GM10248 (cell line): ENCODE measurements around the gene GCSAM.

Experiments used
- CTCF ChIA-PET: fragments of 300-600 bp; sonication (Branson Sonifier 250); formaldehyde crosslinking; extraction: SDS; loops from one replicate; lab custom pipeline; 2021; ENCODE audit warnings: antibody characterized with exemption; lab: Yijun Ruan, JAX
- POLR2A ChIA-PET: fragments of 350-650 bp; sonication (Branson Sonifier 250); formaldehyde crosslinking; extraction: SDS; loops from one replicate; lab custom pipeline; 2020; ENCODE audit warnings: antibody characterized with exemption; lab: Yijun Ruan, JAX
- DNase-seq: peaks from one replicate; pipeline ENCODE4 v3.0.0; 2012; ENCODE audit errors: extremely low spot score
- CTCF ChIP-seq: IDR thresholded peaks from 2 replicates; pipeline ENCODE4 v1.5.1; 2012; ENCODE audit warnings: mild to moderate bottlenecking, low read depth; ENCODE audit errors: extremely low read depth, missing control alignments, control extremely low read depth

GCSAM gene

GRCh38 chr3:112127522-112128494 lies 5.2 kb downstream of the GCSAM start:
- no peak for DNase-seq
- no peak for TF ChIP-seq CTCF
- ChIA-PET CTCF (interaction anchor here (1.1 to 10.8 kb wide), 7 partner anchors 10 to 406 kb away, joined by 3 to 94 read pairs (median 3); no protein-coding TSS in a partner anchor), POLR2A (interaction anchor here (0.7 to 3.2 kb wide), 4 partner anchors 11 to 42 kb away, joined by 3 to 19 read pairs (median 4); partner anchors contain the start of gene C3orf52)

- TF ChIP-seq CTCF, result no peak
- DNase-seq, result no peak
- POLR2A ChIA-PET, result interaction anchor here (1.1 to 3.2 kb wide), 3 partner anchors 11 to 15 kb away, joined by 3 to 19 read pairs (median 7); no protein-coding TSS in a partner anchor
- CTCF ChIA-PET, result interaction anchor here (1.5 to 10.8 kb wide), 4 partner anchors 11 to 310 kb away, joined by 3 to 94 read pairs (median 20); no protein-coding TSS in a partner anchor
These were observed 6.5 kb downstream of the GCSAM start for GRCh38 chr3:112126511-112126911.

GRCh38 chr3:112124907-112125607 lies 8.0 kb downstream of the GCSAM start:
- CTCF ChIA-PET, result interaction anchor here (1.2 to 10.8 kb wide), 5 partner anchors 8 to 394 kb away, joined by 3 to 94 read pairs (median 12); partner anchors contain the start of gene GCSAM
- POLR2A ChIA-PET, result interaction anchor here (0.8 to 2.1 kb wide), 2 partner anchors 10 to 13 kb away, joined by 3 to 7 read pairs; no protein-coding TSS in a partner anchor
- DNase-seq, result no peak
- no peak for TF ChIP-seq CTCF

GRCh38 chr3:112123548-112123947 lies 9.5 kb downstream of the GCSAM start:
- ChIA-PET CTCF (interaction anchor here (1.3 to 3.8 kb wide), 3 partner anchors 9 to 13 kb away, joined by 8 to 33 read pairs (median 12); partner anchors contain the start of gene GCSAM), POLR2A (interaction anchor here (1.3 to 1.7 kb wide), 2 partner anchors 9 to 12 kb away, joined by 4 to 11 read pairs; no protein-coding TSS in a partner anchor)
- DNase-seq, result no peak
- TF ChIP-seq CTCF, result no peak

- POLR2A ChIA-PET, result interaction anchor here (1.3 to 1.7 kb wide), 2 partner anchors 8 to 11 kb away, joined by 4 to 11 read pairs; no protein-coding TSS in a partner anchor
- CTCF ChIA-PET, result interaction anchor here (1.3 to 3.8 kb wide), 3 partner anchors 10 to 14 kb away, joined by 8 to 33 read pairs (median 12); partner anchors contain the start of gene GCSAM
- TF ChIP-seq CTCF, result no peak
- DNase-seq, result no peak
These were observed 10.2 kb downstream of the GCSAM start for GRCh38 chr3:112122870-112123269.
